Lower lobe of right lung (tissue), 2 donors: ENCODE results near the gene PTPN11. TPM values are rescaled to one million over a fixed set of nuclear protein-coding genes. Genes with fewer than 3 reads are reported as not detected.

ENCODE experiments used
- ATAC-seq, 2 donors: fragments of 200-7000 bp; cut with Tn5 transposase; one replicate each; pipeline ENCODE4 v1.9.1; 2020 to 2022; ENCODE audit warnings: mild to moderate bottlenecking in 2 of 2, moderate library complexity in 2 of 2
- DNase-seq: peaks from one replicate; pipeline ENCODE4 v3.0.0-alpha.2; 2020
- H3K27ac ChIP-seq: fragments of 200-600 bp; one replicate; pipeline ENCODE4 v1.8.0; 2022
- H3K27me3 ChIP-seq: fragments of 200-600 bp; one replicate; pipeline ENCODE4 v1.8.0; 2022; ENCODE audit warnings: low read depth
- H3K36me3 ChIP-seq: fragments of 200-600 bp; one replicate; pipeline ENCODE4 v1.8.0; 2022; ENCODE audit warnings: mild to moderate bottlenecking
- H3K4me1 ChIP-seq: fragments of 200-600 bp; one replicate; pipeline ENCODE4 v1.8.0; 2022
- H3K4me3 ChIP-seq: fragments of 200-600 bp; one replicate; pipeline ENCODE4 v1.8.0; 2022; ENCODE audit warnings: mild to moderate bottlenecking
- H3K9me3 ChIP-seq: fragments of 200-600 bp; one replicate; pipeline ENCODE4 v1.8.0; 2022
- CTCF ChIP-seq: fragments of 200-600 bp; IDR thresholded peaks from one replicate; pipeline ENCODE4 v1.8.0; 2022; ENCODE audit warnings: antibody characterized with exemption, mild to moderate bottlenecking
- intact Hi-C: fragments of 100-400 bp; cut with DNase I; formaldehyde crosslinking; loops from one replicate; pipeline ENCODE4 v1.11.0; 2022
- long read RNA-seq: library from polyadenylated mRNA; unstranded; transcript quantifications from one replicate; pipeline ENCODE4 v2.0.0, GENCODE V29; 2021
- total RNA-seq: library from RNA; stranded (reverse); fragmentation: NEBNext Ultra II Directional; extraction: Animal tissue kit (Norgen Biotek cat#: 25700); gene quantifications from one replicate; pipeline ENCODE4 v1.2.1, GENCODE V29; 2021
- donor health status: DM: no; HTN: yes; CAD: no; lungs with severe emphysema.

Gene PTPN11
- total RNA-seq = 87.5 TPM
- long read RNA-seq, full-length matches to known transcripts = 53 of 95 reads
- long read RNA-seq, partial matches to known transcripts = 11 of 95 reads
- long read RNA-seq, other reads (novel, unspliced or antisense) = 31 of 95 reads

GRCh38 chr12:112418608-112419296 lies at the start of gene PTPN11:
Gene PTPN11, plus strand, starts transcription at chr12:112418947. Its CDS starts 165 bp downstream, at chr12:112419112.
- DNase-seq = peak; percentile 90

GRCh38 chr12:112370199-112370598 lies 48.5 kb upstream of the PTPN11 start:
- intact Hi-C loops = no loop called here
- Histone ChIP-seq H3K27me3 (no peaks in the 10 kb centered on the region), H3K27ac (no peak overlapping the region), H3K9me3 (no peaks in the 10 kb centered on the region), H3K4me1 (no peaks in the 10 kb centered on the region), H3K4me3 (no peak overlapping the region), H3K36me3 (no peaks in the 10 kb centered on the region)
- no peak for TF ChIP-seq CTCF
- DNase-seq = no peak
- ATAC-seq = no peak

More at GRCh38 chr12:112418608-112419296, at the start of gene PTPN11:
- peak; percentile 46 for TF ChIP-seq CTCF
- Histone ChIP-seq H3K4me3 (peak within 1 kb of the TSS; percentile 94), H3K27ac (peak within 1 kb of the TSS; percentile 99), H3K9me3 (no peaks in the 10 kb centered on the region), H3K4me1 (peaks cover 33% of the 10 kb centered on the region), H3K36me3 (no peaks in the 10 kb centered on the region), H3K27me3 (no peaks in the 10 kb centered on the region)
- intact Hi-C loops = no loop called here
- ATAC-seq = peak; percentile 97

DNA sequence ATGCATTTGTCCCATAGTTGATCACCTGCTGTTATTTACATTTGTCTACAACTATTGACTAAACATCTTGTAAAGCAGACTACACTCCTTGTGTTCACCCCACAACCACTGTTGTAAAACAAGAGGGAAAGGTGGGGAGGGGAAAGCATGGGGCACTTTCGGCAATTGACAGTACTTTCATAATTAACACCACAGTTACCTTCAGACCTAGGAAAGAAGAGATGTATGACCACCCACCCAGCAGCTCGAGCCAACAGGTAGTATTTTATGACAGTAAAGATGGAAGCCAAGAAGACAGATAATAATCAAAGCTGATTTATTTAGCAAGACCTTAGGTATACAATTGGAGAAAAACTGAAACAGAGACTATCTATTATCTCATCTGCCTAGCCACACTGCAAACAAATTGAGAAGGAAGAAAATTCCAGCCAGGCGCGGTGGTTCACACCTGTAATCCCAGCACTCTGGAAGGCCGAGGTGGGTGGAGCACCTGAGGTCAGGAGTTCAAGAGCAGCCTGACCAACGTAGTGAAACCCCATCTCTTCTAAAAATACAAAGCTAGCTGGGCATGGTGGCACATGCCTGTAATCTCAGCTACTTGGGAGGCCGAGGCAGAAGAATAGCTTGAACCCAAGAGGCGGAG lies 47.8 kb upstream of the PTPN11 start:
- ATAC-seq (no peak), DNase-seq (no peak)
- Histone ChIP-seq H3K4me1 (no peaks in the 10 kb centered on the region), H3K27me3 (no peaks in the 10 kb centered on the region), H3K27ac (no peak overlapping the region), H3K4me3 (no peak overlapping the region), H3K9me3 (no peaks in the 10 kb centered on the region), H3K36me3 (no peaks in the 10 kb centered on the region)
- no peak for TF ChIP-seq CTCF
- intact Hi-C loops = no loop called here

GRCh38 chr12:112374166-112374740 lies 44.5 kb upstream of the PTPN11 start:
- H3K4me1 ChIP-seq = no peaks in the 10 kb centered on the region
- DNase-seq (no peak), ATAC-seq (no peak)
- intact Hi-C loops = no loop called here
- no peak overlapping the region for H3K27ac ChIP-seq
- no peaks in the 10 kb centered on the region for H3K27me3 ChIP-seq
- no peak overlapping the region for H3K4me3 ChIP-seq
- H3K9me3 ChIP-seq = no peaks in the 10 kb centered on the region
- no peaks in the 10 kb centered on the region for H3K36me3 ChIP-seq
- TF ChIP-seq CTCF = no peak

DNA sequence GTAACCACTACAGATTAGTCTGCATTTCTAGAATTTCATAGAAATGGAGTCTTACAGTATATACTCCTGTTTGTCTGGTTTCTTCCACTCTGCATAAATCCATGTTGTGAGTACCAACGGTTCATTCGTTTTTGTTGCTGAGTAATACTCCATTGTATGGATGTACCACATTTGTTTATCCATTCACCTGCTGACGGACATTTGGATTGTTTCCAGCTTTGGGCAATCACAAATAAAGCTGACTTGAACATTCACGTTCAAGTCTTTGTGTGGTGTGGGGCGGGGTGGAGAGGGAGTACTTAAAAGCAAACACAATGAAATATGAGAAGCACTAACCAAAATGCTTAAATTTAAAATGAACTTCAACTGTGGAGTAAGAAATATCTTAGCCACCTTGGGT lies 43.6 kb upstream of the PTPN11 start:
- ATAC-seq (no peak), DNase-seq (no peak)
- H3K27me3 ChIP-seq = no peaks in the 10 kb centered on the region
- H3K36me3 ChIP-seq = no peaks in the 10 kb centered on the region
- H3K4me3 ChIP-seq = no peak overlapping the region
- H3K27ac ChIP-seq = no peak overlapping the region
- TF ChIP-seq CTCF = no peak
- no peaks in the 10 kb centered on the region for H3K9me3 ChIP-seq
- intact Hi-C loops = no loop called here
- peaks cover 5% of the 10 kb centered on the region for H3K4me1 ChIP-seq
